Muscle layer of colon (tissue), 2 donors: ENCODE measurements around the gene PER2.
A peak's percentile ranks its signal among the peaks of the same experiment; 100 is the strongest.
"Not testable (repeated sequence)": the region's sequence is repeated elsewhere in the genome, so short reads cannot be mapped to it uniquely, and the experiment has no call there.

Experiments used
- H3K27ac ChIP-seq: one replicate; pipeline ENCODE4 v1.7.0; 2013; ENCODE audit warnings: low read depth, mild to moderate bottlenecking, low read length, moderate library complexity
- H3K27me3 ChIP-seq, 2 donors: one replicate each; pipeline ENCODE4 v1.7.0; 2013; ENCODE audit warnings: low read length in 2 of 2, mild to moderate bottlenecking in 2 of 2; ENCODE audit not compliant: insufficient read depth in 2 of 2, control insufficient read depth in 1 of 2
- H3K36me3 ChIP-seq: one replicate; pipeline ENCODE4 v1.7.0; 2013; ENCODE audit warnings: mild to moderate bottlenecking, low read length; ENCODE audit not compliant: insufficient read depth
- H3K4me1 ChIP-seq: one replicate; pipeline ENCODE4 v1.7.0; 2013; ENCODE audit warnings: mild to moderate bottlenecking, low read length; ENCODE audit not compliant: insufficient read depth
- H3K4me3 ChIP-seq, 2 donors: one replicate each; pipeline ENCODE4 v1.7.0; 2013; ENCODE audit warnings: low read length in 2 of 2, low read depth in 1 of 2, mild to moderate bottlenecking in 1 of 2, moderate library complexity in 1 of 2
- H3K9ac ChIP-seq: one replicate; pipeline ENCODE4 v1.7.0; 2013; ENCODE audit warnings: low read length
- H3K9me3 ChIP-seq: one replicate; pipeline ENCODE4 v1.7.0; 2013; ENCODE audit warnings: mild to moderate bottlenecking, low read length
- donor health status: abdominal sarcoma.
- donor health status: Adenocarcinoma of cecum.

Gene PER2

GRCh38 chr2:238287737-238288649, at the start of gene PER2:
Gene PER2 (minus strand): TSS chr2:238288610. CDS start chr2:238277936, 10,674 bp downstream.
- Histone ChIP-seq H3K9ac (peak within 1 kb of the TSS; percentile 99), H3K4me3 (peak within 1 kb of the TSS; percentile 87 to 89), H3K27ac (peak within 1 kb of the TSS; percentile 85), H3K27me3 (no peaks in the 10 kb centered on the region), H3K9me3 (no peaks in the 10 kb centered on the region), H3K4me1 (peaks cover 50% of the 10 kb centered on the region), H3K36me3 (no peaks in the 10 kb centered on the region)

- H3K4me1 ChIP-seq: peaks cover 4% of the 10 kb centered on the region
- H3K4me3 ChIP-seq: no peak overlapping the region
- H3K27ac ChIP-seq: no peak overlapping the region
- H3K27me3 ChIP-seq: no peaks in the 10 kb centered on the region
- H3K36me3 ChIP-seq: peaks cover 10% of the 10 kb centered on the region
- H3K9ac ChIP-seq: no peak overlapping the region
- no peaks in the 10 kb centered on the region for H3K9me3 ChIP-seq
Measured at GRCh38 chr2:238337846-238338245, 49.4 kb upstream of the PER2 start.

- Histone ChIP-seq H3K4me3 (no peak overlapping the region), H3K27ac (no peak overlapping the region), H3K9me3 (no peaks in the 10 kb centered on the region), H3K9ac (no peak overlapping the region), H3K36me3 (peaks cover 10% of the 10 kb centered on the region), H3K27me3 (no peaks in the 10 kb centered on the region), H3K4me1 (peaks cover 4% of the 10 kb centered on the region)
Measured at GRCh38 chr2:238336793-238337444, 48.5 kb upstream of the PER2 start.

- Histone ChIP-seq H3K4me1 (peaks cover 4% of the 10 kb centered on the region), H3K9me3 (no peaks in the 10 kb centered on the region), H3K4me3 (no peak overlapping the region), H3K27ac (no peak overlapping the region), H3K36me3 (peaks cover 10% of the 10 kb centered on the region), H3K27me3 (no peaks in the 10 kb centered on the region), H3K9ac (no peak overlapping the region)
Measured at GRCh38 chr2:238336151-238336550, 47.7 kb upstream of the PER2 start.

- not testable (repeated sequence) for H3K4me1 ChIP-seq, H3K4me3 ChIP-seq, H3K27ac ChIP-seq, H3K9me3 ChIP-seq, H3K9ac ChIP-seq, H3K27me3 ChIP-seq
- H3K36me3 ChIP-seq: peaks cover 12% of the 10 kb centered on the region
Measured at GRCh38 chr2:238335591-238335990, 47.2 kb upstream of the PER2 start.

- no peaks in the 10 kb centered on the region for H3K9me3 ChIP-seq
- H3K9ac ChIP-seq: no peak overlapping the region
- H3K4me3 ChIP-seq: no peak overlapping the region
- H3K4me1 ChIP-seq: peaks cover 4% of the 10 kb centered on the region
- peaks cover 19% of the 10 kb centered on the region for H3K36me3 ChIP-seq
- H3K27me3 ChIP-seq: no peaks in the 10 kb centered on the region
- H3K27ac ChIP-seq: no peak overlapping the region
Measured at GRCh38 chr2:238334885-238335284, 46.5 kb upstream of the PER2 start.

- Histone ChIP-seq H3K9ac (no peak overlapping the region), H3K4me3 (no peak overlapping the region), H3K27me3 (no peaks in the 10 kb centered on the region), H3K9me3 (no peaks in the 10 kb centered on the region), H3K36me3 (peaks cover 42% of the 10 kb centered on the region), H3K27ac (no peak overlapping the region), H3K4me1 (peaks cover 4% of the 10 kb centered on the region)
Measured at GRCh38 chr2:238331916-238332315, 43.5 kb upstream of the PER2 start.

- H3K27me3 ChIP-seq: no peaks in the 10 kb centered on the region
- H3K9me3 ChIP-seq: no peaks in the 10 kb centered on the region
- H3K4me1 ChIP-seq: no peaks in the 10 kb centered on the region
- no peak overlapping the region for H3K4me3 ChIP-seq
- peaks cover 42% of the 10 kb centered on the region for H3K36me3 ChIP-seq
- no peak overlapping the region for H3K27ac ChIP-seq
- H3K9ac ChIP-seq: no peak overlapping the region
Measured at GRCh38 chr2:238330391-238330790, 42.0 kb upstream of the PER2 start.

GRCh38 chr2:238327751-238328150, 39.3 kb upstream of the PER2 start:
- no peaks in the 10 kb centered on the region for H3K27me3 ChIP-seq
- no peak overlapping the region for H3K27ac ChIP-seq
- H3K9me3 ChIP-seq: no peaks in the 10 kb centered on the region
- H3K4me1 ChIP-seq: no peaks in the 10 kb centered on the region
- H3K9ac ChIP-seq: no peak overlapping the region
- H3K4me3 ChIP-seq: no peak overlapping the region
- peaks cover 32% of the 10 kb centered on the region for H3K36me3 ChIP-seq

- no peaks in the 10 kb centered on the region for H3K9me3 ChIP-seq
- no peak overlapping the region for H3K27ac ChIP-seq
- no peak overlapping the region for H3K4me3 ChIP-seq
- H3K36me3 ChIP-seq: peaks cover 32% of the 10 kb centered on the region
- peaks cover under 1% of the 10 kb centered on the region for H3K4me1 ChIP-seq
- H3K27me3 ChIP-seq: no peaks in the 10 kb centered on the region
- H3K9ac ChIP-seq: no peak overlapping the region
Measured at GRCh38 chr2:238326801-238327365, 38.5 kb upstream of the PER2 start.

GRCh38 chr2:238325694-238326093, 37.3 kb upstream of the PER2 start:
- no peak overlapping the region for H3K4me3 ChIP-seq
- H3K27ac ChIP-seq: no peak overlapping the region
- H3K9me3 ChIP-seq: no peaks in the 10 kb centered on the region
- H3K4me1 ChIP-seq: peaks cover 8% of the 10 kb centered on the region
- H3K27me3 ChIP-seq: no peaks in the 10 kb centered on the region
- peaks cover 31% of the 10 kb centered on the region for H3K36me3 ChIP-seq
- H3K9ac ChIP-seq: no peak overlapping the region
